ENCODE results near the gene MTIF3. TPM values are rescaled to one million over a fixed set of nuclear protein-coding genes. Genes with fewer than 3 reads are reported as not detected.

MTIF3 gene
- total and polyA plus RNA-seq, 12 donors = 51.9 to 181 (median 82.2) TPM

- 86 to 100% (median 96%) methylated on average over 1 of the region's 1 CpG for WGBS, 4 donors
- DNase-seq = no peak
- no peak for TF ChIP-seq POLR2A (IDR thresholded peaks at IDR 0.05)
- TF ChIP-seq CTCF (IDR thresholded peaks at IDR 0.05) = no peak
- no peak overlapping the region for H3K4me3 ChIP-seq
- H3K4me1 ChIP-seq (replicated peaks in 1 of 2) = no peaks in the 10 kb centered on the region
- no peaks in the 10 kb centered on the region for H3K27me3 ChIP-seq
- H3K27ac ChIP-seq = no peak overlapping the region
- intact Hi-C loops (cut with DNase I) = no loop called here
- H3K36me3 ChIP-seq (replicated peaks in 1 of 2) = peaks cover 0 to 18% of the 10 kb centered on the region in 2 donors
- H3K9me3 ChIP-seq (replicated peaks in 1 of 3) = no peaks in the 10 kb centered on the region
Observed at GRCh38 chr13:27440408-27440807, 10.0 kb downstream of the MTIF3 start.

GRCh38 chr13:27437126-27437525 is 13.2 kb downstream of the MTIF3 start:
- TF ChIP-seq CTCF (IDR thresholded peaks at IDR 0.05) (no peak), POLR2A (IDR thresholded peaks at IDR 0.05) (no peak)
- DNase-seq = no peak
- H3K4me3 ChIP-seq = no peak overlapping the region
- H3K27me3 ChIP-seq = no peaks in the 10 kb centered on the region
- no peaks in the 10 kb centered on the region for H3K4me1 ChIP-seq (replicated peaks in 1 of 2)
- intact Hi-C loops (cut with DNase I) = no loop called here
- H3K36me3 ChIP-seq (replicated peaks in 1 of 2) = peaks cover 0 to 51% of the 10 kb centered on the region in 2 donors
- WGBS, 4 donors = 94 to 98% (median 95%) methylated on average over 2 of the region's 2 CpGs
- no peaks in the 10 kb centered on the region for H3K9me3 ChIP-seq (replicated peaks in 1 of 3)
- no peak overlapping the region for H3K27ac ChIP-seq

DNA sequence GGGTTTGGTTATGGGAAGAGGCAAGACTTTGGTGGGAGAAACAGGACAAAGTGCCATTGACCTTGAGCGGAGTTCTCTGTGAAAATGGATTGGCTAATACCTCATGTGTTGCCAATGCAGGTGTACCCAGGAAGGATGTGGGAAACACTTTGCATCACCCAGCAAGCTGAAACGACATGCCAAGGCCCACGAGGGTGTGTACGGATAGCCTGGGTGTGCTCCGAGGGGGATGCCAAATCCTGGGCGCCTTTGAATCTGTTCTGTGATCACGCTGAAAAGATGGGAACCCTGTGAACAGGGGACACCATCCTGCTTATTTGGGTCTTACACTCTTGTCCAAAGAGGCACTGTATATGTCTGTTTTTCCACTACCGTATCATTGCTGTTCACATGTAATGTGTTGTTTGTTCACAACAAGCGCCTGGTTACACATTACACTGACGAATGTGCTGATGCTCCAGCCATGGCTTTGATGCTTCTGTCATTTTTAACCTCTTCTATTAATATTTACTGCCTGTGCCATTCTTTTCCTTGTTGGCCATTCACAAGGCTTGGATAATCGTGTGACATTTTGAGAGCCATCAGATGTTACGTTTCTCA is 17.7 kb downstream of the MTIF3 start:
- WGBS, 4 donors = 83 to 88% (median 85%) methylated on average over 12 of the region's 12 CpGs
- no peak for TF ChIP-seq POLR2A (IDR thresholded peaks at IDR 0.05)
- no peak for TF ChIP-seq CTCF (IDR thresholded peaks at IDR 0.05)
- no peak overlapping the region for H3K4me3 ChIP-seq
- H3K9me3 ChIP-seq (replicated peaks in 1 of 3) = no peaks in the 10 kb centered on the region
- intact Hi-C loops (cut with DNase I) = no loop called here
- no peaks in the 10 kb centered on the region for H3K27me3 ChIP-seq
- H3K27ac ChIP-seq = no peak overlapping the region
- peaks cover 0 to 83% of the 10 kb centered on the region in 2 donors for H3K36me3 ChIP-seq (replicated peaks in 1 of 2)
- H3K4me1 ChIP-seq (replicated peaks in 1 of 2) = peaks cover 0 to 3% of the 10 kb centered on the region in 2 donors
- DNase-seq = no peak

DNA sequence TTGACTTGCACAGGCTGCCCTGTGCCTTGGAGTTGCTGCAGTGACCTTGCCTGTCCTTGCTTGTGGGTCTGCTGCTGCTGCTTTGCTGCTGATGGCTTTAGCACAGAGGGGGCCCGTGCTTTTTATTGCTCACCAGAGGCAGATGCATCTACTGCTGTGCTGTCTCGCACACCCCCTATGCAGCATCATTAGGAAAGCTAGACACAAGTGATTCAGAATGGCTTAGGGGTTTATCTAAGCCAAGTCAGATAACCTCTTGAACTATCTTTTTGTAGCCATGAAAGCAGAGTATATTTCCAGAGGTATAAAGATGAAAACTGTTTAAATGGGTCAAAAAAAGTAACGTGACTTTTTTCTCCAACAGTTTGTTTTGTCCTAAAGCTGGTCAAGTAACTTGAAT is 18.2 kb downstream of the MTIF3 start:
- Histone ChIP-seq H3K36me3 (replicated peaks in 1 of 2) (peaks cover 0 to 84% of the 10 kb centered on the region in 2 donors), H3K27me3 (no peaks in the 10 kb centered on the region), H3K9me3 (replicated peaks in 1 of 3) (no peaks in the 10 kb centered on the region), H3K4me1 (replicated peaks in 1 of 2) (peaks cover 3 to 8% of the 10 kb centered on the region in 2 donors), H3K4me3 (no peak overlapping the region), H3K27ac (no peak overlapping the region)
- no peak for DNase-seq
- WGBS, 4 donors = 58 to 65% (median 61%) methylated on average over 3 of the region's 3 CpGs
- intact Hi-C loops (cut with DNase I) = no loop called here
- TF ChIP-seq CTCF (IDR thresholded peaks at IDR 0.05) (no peak), POLR2A (IDR thresholded peaks at IDR 0.05) (no peak)

All from adrenal gland (tissue), 12 donors.